Head of caudate nucleus (tissue), 42 donors: ENCODE measurements around the gene FLT4.

Experiments used
- DNase-seq, 42 donors: peaks; one replicate each; pipeline versions ENCODE4 v3.0.0 to v3.0.0-alpha.2; 2020 to 2021; ENCODE audit warnings: mixed read lengths in 7 of 42
- intact Hi-C: fragments of 100-400 bp; cut with DNase I; formaldehyde crosslinking; loops from one replicate; pipeline ENCODE4 v1.15.0; 2022

The FLT4 gene

DNA sequence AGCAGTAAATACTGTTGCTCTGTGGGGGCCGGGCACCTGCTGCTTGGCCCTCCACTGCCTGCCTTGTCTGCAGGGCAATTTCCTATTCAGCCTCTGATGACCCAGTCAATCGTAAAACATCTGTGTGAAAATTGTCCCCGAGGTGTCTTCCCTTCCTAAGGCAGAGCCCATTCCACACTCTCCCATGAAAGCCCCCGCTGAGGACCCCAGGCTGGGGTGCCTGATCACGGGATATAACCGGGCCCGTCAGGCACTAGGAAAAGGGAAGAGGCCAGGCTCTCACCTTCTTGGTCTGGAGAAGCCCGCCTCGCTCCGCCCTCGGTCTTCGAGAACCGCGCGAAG is 30.9 kb downstream of the FLT4 start:
- no peak for DNase-seq
- intact Hi-C loops = no loop called here

DNA sequence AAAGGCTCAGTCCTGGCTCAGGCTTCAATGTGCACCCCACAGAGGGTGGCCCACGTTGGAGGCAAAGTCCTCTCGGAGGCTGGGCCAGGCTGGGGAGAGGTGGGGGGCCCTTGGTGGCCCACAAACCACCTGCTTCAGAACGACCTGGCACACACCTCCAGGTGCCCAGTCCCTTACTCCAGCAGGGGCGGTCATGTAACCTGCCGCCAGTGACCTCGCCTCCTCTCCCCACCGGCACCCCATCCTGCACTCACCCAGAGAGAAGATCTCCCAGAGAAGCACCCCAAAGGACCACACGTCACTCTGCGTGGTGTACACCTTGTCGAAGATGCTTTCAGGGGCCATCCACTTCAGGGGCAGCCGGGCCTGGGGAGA is 35.6 kb downstream of the FLT4 start:
- intact Hi-C loops = no loop called here
- DNase-seq = no peak

DNA sequence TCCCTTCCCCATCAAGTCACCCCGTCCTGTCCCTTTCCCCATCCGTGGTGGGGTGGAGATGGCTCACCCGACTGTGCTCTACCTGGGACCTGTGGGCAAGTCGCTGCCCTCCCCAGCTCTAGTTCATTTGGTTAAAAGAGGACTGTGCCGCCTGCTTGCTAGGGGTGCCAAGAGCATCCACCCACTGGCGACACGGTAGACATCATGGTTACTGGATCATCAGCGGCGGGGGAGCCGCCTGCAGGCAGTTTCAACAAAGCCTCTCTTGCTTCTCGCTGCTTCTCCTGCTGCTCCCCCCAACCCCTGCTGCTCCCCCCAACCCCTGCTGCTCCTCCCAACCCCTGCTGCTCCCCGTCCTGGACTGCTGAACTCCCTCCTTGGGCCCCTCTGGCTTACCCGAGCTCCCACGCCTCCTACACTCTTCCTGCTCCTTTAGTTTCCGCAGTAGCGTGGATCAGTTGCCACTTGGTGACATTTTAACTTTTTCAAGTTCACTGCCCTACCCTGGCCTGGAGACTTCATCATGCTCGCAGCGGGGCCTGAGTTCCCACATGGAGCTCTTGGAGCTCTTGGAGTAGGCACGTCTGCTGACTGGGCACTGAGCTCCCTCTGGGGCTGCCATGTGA is 36.1 kb downstream of the FLT4 start:
- intact Hi-C loops = no loop called here
- peak in 24 of 42 donors; percentile 12 to 75 (median 38) for DNase-seq

DNA sequence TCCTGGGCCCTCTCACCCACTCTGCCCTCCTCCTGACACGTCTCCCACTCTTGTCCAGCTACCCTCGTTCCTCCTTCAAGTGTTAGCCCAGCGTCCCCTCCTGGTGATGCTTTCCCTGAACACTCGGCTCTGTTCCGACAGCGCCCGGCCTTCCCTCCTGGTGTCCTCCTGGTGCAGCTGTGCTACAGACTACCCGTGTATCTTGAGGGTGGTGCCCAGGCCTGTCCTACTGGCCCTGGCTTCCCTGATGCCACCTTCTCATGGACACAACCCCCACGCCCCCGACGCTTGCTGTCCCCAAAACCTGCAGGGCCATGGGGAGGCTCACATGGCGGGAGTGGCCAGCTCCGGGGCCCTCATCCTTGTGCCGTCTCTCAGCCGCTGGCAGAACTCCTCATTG is 36.7 kb downstream of the FLT4 start:
- intact Hi-C loops = no loop called here

DNA sequence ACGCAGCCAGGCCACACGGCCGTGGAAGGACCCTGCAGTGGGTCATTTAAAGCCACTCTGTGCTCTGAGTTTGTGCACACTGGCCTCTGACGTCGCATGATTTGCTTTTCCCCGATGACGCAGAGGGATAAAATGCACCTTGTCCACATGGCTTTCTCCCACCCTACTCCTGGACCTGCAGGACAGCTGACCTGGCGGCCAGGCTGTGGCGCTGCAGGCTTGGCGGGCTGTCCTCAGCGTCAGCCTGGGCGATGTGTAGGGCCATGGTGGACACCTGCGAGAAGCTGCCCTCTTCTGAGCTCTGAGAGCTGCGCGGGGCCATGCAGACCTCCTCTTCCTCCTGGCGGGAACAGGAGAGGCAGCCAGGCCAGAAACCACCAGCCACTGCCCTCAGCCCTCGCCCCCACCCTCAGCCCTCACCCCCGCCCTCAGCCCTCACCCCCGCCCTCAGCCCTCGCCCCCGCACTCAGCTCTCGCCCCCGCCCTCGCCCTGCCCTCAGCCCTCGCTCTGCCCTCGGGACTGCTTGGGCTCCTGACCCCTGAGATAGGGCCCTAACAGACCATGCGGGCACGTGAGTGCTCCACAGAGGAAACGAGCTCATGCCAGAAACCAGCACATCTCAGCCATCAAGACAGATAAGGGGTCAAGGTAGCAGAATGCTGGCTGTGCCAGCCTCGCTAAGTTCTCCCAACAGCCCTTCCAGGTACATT is 38.1 kb downstream of the FLT4 start:
- no peak for DNase-seq
- intact Hi-C loops = no loop called here

More for the DNA sequence above, 36.7 kb downstream of the FLT4 start:
- no peak for DNase-seq

DNA sequence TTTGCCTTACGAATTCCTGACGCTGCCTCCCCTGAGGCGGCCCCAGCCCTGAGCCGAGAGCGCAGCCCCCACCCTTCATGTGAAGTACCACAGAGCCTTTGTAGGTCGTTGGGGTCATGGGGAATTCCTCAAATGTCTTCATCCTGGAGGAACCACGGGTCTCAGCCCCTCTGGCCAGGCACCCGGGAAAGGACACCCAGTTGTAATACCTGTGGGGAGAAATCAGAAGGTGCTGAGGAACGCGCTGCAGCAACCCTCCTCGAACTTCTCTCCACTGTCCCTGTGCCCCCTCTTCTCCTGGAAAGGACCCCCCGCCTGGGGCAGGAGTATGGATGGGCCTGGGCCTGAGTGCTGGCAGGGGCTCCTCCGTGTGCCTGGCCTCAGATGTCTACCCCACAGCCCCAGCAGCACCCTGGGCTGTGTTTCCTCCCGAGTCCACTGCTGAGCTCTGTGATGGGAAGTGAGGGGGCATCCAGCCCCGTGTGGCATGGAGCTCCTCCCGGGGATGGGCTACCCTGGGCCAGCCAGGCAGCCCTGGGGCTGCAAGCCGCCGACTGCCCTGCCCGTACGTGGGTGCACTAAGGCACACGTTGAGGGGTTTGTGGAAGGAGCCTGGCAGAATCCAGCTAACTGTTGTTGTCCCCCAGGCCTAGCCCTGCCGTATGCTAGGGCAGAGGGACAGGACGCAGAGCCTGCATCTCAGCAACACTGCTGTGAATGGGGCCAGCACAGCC is 39.4 kb downstream of the FLT4 start:
- intact Hi-C loops = no loop called here
- DNase-seq = no peak

DNA sequence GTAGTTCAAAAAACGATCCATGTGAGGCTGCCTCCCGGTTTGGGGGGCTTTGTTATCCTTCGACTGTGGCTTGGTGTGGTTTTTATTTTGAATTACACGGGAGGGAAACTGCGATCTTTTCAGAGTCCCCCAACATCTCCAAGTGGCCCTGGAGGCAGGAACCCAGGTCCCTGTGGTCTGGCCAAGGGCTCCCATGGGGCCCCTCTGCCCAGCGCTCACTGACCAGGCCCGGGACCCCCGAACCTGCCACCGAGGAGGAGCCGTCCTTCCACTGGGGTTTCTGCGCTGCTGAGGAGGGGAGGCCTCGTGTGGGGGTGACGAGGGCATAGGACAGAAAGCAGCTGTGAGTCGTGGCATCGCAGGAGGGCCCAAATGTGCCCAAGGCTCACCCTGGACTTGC is 40.0 kb downstream of the FLT4 start:
- no peak for DNase-seq
- intact Hi-C loops = no loop called here

DNA sequence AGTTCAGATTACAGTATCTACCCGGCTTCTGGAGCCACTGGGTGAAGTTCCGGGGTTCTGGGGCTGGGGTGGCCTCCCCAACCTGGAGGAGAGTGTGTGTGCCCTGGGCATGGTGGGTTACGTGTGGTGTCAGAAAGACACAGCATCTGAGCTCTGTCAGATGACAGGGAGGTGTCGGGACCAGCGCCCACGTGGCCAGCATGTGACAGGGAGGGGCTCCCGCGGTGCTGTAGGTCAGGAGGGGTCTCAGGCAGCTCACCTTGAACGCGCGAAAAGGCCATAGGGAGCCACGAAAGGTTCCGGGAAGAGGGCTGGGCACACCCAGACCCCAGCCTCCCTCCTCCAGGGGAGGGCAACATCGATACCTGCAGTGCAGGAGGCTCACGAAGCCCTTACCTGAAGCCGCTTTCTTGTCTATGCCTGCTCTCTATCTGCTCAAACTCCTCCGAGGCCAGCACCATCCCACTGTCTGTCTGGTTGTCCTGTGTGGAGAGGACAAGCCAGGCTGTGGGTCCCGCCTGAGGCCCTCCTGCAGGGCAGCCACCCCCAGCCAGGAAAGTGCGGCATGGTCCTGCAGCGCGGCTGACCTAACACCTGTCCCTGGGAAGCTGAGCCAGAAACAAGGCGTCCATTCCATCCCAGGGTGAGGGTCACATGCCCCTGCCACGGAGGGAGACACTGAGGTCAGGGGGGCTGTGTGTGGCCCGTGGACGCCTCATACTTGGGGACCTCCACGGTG is 40.7 kb downstream of the FLT4 start:
- intact Hi-C loops = no loop called here
- DNase-seq = no peak

DNA sequence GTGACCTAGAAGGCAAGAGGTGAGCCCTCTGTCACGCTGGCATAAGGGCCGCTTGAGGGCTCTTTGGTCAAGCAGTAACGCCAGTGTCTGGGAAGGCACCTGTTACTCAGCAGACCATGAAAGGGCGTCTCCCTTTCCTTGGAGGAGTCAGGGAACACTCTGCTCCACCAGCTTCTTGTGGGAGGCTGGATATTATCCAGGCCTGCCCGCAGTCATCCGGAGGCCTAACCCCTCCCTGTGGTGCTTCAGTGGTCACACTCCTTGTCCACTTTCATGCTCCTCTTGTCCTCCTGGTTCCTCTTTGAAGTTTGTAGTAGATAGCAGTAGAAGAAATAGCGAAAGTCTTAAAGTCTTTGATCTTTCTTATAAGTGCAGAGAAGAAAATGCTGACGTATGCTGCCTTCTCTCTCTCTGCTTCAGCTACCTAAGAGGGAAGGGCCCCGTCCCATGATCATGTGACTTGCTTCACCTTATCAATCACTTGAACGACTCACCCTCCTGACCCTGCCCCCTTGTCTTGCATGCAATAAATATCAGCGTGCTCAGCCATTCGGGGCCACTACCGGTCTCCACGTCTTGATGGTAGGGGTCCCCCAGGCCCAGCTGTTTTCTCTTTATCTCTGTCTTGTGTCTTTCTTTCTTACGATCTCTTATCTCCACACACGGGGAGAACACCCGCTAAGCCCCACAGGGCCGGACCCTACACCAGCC is 41.4 kb downstream of the FLT4 start:
- intact Hi-C loops = no loop called here
- no peak for DNase-seq

DNA sequence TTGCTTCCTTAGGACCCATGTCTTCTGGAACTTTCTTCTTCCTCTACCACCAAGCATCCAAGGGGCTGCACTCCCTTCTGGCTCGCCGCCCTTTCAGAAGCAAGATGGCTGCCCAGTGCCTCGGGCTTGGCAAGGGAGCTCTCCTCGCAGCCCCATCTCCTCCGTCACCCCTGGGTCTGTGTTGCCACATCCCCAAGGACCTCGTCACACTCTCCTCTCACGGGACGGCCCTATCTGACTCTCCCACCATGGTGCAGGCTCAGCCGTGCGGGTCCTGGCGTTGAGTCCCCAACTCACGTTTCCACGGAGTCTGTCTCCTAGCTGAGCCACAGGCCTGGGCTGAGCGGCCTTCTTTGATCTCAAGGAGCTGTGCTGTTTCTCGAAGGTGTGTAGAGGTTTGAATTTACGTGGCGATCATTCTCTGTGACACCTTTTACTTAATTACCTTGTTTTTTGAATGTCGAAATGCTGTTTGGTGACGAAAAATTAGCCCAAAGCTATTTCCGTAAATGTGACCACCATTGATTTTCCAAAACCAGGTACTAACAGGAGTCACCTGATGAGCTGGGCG is 43.1 kb downstream of the FLT4 start:
- DNase-seq = no peak

DNA sequence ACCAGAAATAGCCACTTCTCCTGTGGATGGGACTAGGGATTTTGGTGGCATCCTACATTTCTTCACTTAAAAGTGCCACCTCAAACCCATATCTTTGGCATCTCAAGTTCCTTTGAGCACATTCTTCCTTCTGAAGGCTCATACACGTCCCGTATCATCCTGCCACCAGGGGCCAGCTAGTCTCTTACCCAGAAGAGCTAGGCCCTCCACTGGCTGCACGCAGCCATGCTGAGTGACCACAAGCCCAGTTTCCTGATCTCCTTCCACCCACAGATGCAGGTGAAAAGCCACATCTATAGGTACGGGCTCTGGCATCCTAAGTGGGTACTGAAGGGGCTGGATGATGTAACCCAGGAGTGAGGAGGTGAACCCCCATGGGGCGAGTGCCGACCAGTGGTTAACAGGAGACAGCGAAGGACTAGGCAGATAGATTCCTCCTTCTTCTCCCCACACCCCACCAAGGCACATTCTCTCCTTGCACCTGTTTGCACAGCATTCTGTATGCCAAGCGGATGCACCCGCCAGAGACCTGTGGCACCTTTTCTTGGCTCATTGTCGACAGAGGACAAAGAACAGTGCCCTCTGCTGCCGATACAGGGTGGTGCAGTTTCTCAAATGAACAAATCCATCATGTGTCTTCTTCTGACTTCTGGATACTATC is 43.7 kb downstream of the FLT4 start:
- intact Hi-C loops = no loop called here

More for the DNA sequence above, 43.1 kb downstream of the FLT4 start:
- intact Hi-C loops = no loop called here

DNA sequence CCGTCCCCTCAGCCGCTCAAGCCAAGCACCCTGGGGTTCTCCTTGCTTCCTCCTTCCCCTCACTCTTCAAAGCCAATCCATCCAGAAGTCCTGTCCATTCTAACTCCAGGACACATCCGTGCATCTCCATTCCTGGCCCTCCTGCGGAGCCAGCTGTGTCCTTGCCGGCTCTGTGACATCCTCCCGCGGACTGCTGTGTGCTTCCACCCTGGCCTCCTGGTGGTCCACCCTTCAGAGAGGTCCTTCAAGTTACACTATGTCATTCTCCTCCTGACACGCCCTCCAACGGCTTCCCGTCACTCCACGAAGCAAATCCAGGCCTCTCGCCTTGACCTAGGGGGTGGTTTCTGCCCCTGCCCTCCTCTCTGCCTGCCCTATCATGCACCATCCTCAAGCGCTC is 45.1 kb downstream of the FLT4 start:
- intact Hi-C loops = no loop called here
- DNase-seq = peak in 1 of 42 donors; percentile 1

More for the DNA sequence above, 43.7 kb downstream of the FLT4 start:
- peak in 41 of 42 donors; percentile 25 to 85 (median 69) for DNase-seq

DNA sequence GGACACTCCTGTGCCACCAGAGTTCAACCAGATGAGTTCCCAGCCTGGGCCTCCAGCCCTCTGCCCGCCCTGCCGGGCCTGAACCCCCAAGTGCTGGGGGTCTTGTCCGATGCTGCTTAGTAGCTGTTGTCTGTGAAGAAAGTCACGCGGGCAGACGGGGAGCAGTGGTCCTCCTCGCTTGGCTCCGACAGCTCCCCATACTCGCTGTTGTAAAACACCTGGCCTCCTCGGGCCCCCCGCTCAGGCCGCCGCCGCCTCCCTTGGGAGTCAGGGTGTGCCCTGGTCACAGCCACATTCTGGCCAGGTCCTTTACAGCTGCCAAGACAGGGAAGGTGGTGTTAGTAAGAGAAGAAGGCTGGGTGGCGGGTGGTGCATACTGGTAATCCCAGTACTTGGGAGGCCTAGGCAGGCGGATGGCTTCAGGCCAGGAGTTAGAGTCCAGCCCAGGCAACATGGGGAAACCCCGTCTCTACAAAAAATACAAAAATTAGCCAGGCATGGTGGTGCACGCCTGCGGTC is 46.3 kb downstream of the FLT4 start:
- peak in 1 of 42 donors; percentile 1 for DNase-seq
- intact Hi-C loops = no loop called here

DNA sequence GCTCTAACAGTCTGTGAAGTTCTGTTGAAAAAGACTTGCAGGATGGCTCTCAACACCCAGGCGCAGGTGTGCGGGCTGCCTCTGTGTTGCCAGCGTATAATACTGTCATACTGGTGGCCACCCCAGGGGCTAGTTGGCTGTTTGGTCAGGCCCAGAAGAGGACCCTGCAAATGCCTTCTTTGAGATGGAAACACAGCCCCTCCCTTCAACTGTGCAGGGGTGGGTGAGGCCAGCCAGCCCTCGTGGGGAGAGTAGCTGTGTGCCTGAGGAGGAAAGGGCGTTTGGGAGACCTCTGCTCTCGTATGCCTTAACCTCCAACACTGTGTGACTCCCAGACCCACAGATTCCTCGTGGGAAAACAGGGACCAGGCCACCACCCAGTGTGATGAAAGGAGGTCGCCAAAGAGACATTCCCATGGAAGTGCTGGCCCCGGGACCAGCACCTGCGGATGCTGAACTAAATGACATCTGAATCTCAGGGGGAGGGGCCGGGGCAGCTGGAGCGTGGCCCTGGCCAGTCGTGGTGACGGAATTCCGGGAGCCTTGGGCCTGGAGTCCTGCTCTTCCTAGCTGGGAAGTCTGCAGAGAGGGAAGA is 46.8 kb downstream of the FLT4 start:
- peak in 4 of 42 donors; percentile 1 to 13 (median 4) for DNase-seq
- intact Hi-C loops = no loop called here

DNA sequence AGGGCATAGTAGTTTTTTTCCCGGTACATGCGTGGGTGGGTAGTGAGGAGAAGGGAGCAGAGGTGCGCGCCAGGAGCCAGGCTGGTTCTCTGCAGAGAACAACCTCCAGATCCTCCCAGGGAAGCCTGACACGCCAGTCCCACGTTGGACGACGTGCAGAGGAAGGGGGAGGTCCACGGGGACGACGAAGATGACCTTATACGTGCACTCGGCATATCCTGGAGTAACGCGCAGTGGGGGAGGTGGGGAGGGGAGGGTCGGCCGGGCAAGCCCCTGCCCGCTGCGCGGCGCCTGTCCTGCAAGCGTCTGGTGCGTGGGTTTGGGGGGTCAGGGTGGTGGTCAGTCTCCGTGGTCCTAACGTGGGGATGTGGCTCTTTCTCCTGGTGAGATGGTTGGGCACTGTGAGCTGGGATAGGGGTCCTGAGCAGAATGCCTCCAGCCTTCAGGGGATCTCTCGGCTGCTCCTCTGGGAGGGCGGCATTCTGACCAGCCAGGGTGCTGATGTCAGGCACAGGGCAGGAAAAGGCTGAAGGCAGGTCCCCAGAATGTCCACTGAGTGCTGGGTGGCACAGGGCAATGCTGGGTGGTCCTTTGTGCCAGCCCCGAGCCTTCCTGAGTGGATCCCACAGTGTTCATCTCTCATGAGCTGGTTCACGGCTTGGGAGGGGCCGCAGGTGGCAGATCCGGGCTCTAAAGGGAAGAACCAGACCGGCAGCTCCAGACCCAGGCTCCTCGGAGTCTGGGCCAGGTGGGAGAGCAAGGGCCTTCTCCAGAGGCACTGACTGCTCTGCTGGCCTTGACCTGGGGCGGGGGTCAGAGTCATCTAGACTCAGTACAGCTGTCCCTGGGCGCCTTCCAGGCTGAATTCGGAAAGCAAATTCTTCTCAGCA is 47.6 kb downstream of the FLT4 start:
- peak in 35 of 42 donors; percentile 20 to 85 (median 53) for DNase-seq
- intact Hi-C loops = no loop called here

DNA sequence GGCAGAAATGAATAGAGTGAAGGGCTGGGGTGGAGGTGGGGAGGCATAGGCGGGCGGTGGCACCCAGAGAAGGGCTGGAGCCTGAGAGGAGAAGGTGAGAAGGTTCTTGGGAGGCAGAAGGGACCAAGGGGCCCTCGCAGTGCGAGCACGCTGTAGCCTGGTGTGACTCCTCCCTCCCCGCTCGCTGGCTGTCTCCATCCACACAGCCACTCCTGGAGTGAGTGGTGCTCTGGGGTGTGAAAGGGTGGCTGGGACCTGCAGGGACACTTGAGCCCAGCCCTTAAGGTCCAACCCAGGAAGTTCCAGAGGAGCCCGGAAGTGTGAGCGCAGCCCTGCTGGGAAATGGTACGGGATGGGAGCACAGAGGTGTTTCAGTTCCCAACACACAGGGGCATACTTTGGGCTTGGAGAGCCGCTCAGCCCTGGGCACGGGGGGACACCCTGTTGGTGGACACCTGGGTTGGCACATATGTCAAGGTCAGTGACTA is 48.8 kb downstream of the FLT4 start:
- intact Hi-C loops = no loop called here
- peak in 13 of 42 donors; percentile 1 to 32 (median 9) for DNase-seq
